HepG2 (cell line): ENCODE data around the gene OR1S1. TPM values are rescaled to one million over a fixed set of nuclear protein-coding genes. Genes with fewer than 3 reads are reported as not detected.
A peak's percentile ranks its signal among the peaks of the same experiment; 100 is the strongest.

ENCODE experiments used
- ATAC-seq: fragments of 200-7000 bp; cut with Tn5 transposase; 3 replicates; pipeline ENCODE4 v1.9.1; 2020; ENCODE audit warnings: mild to moderate bottlenecking, moderate library complexity
- BruUV-seq: library from RNA; stranded (reverse); fragments of 400-500 nt; replicated peaks from 2 replicates; lab custom pipeline; 2021; lab: Mats Ljungman, UMichigan
- CTCF ChIA-PET: fragments of 300-600 bp; formaldehyde crosslinking; extraction: SDS; loops from one replicate; lab custom pipeline; 2021; ENCODE audit warnings: low total read pairs, inconsistent platforms, low intra/inter-chr PET ratio; lab: Yijun Ruan, JAX
- POLR2A ChIA-PET: fragments of 350-600 bp; sonication (Branson Sonifier 250); formaldehyde crosslinking; loops from one replicate; lab custom pipeline; 2020; ENCODE audit warnings: antibody characterized with exemption, inconsistent platforms; lab: Yijun Ruan, JAX
- DNase-seq: peaks from one replicate; pipeline ENCODE4 v3.0.0-alpha.2; 2015; ENCODE audit warnings: low spot score
- FAIRE-seq: peaks from 3 replicates; lab custom pipeline; 2011; peaks lifted over from hg19 to GRCh38; lab: Jason Lieb, UNC
- H2AFZ ChIP-seq: one replicate; pipeline ENCODE4 v1.6.1; 2011; ENCODE audit warnings: low read length, inconsistent platforms
- H3K27ac ChIP-seq: fragments of 300-600 bp; 3 replicates; pipeline ENCODE4 v1.8.0; 2011; ENCODE audit warnings: mixed run types, mild to moderate bottlenecking, mixed read lengths, low read length, inconsistent platforms; ENCODE audit not compliant: insufficient read depth; ENCODE audit errors: extremely low read length
- H3K27me3 ChIP-seq, 2 experiments: fragments of 200-600 bp in 1 of 2; 2 replicates in 1 of 2; 3 replicates in 1 of 2; pipeline versions ENCODE4 v1.6.0 to v1.8.0; 2011; ENCODE audit warnings: low read length in 2 of 2, mild to moderate bottlenecking in 2 of 2, moderate library complexity in 2 of 2, inconsistent platforms in 1 of 2; ENCODE audit not compliant: insufficient read depth in 2 of 2, control insufficient read depth in 1 of 2
- H3K36me3 ChIP-seq, 2 experiments: fragments of 200-600 bp in 1 of 2; replicated peaks in 1 of 2; 2 replicates in 1 of 2; 3 replicates in 1 of 2; pipeline versions ENCODE4 v1.5.1 to v1.8.0; 2011; ENCODE audit warnings: low read length in 2 of 2, inconsistent platforms in 1 of 2; ENCODE audit not compliant: insufficient read depth in 2 of 2, control insufficient read depth in 1 of 2
- H3K4me1 ChIP-seq: 2 replicates; pipeline ENCODE4 v1.5.1; 2012; ENCODE audit warnings: low read length, inconsistent platforms; ENCODE audit not compliant: insufficient read depth
- H3K4me2 ChIP-seq: 2 replicates; pipeline ENCODE4 v1.6.0; 2011; ENCODE audit warnings: low read depth, low read length, inconsistent platforms
- H3K4me3 ChIP-seq, 3 experiments: fragments of 200-600 bp in 1 of 3; sonication (generic), shearing (Covaris generic) in 1 of 3; replicated peaks in 1 of 3; 2 replicates each; pipeline ENCODE4 v1.5.1; 2011 to 2016; ENCODE audit warnings: low read length in 3 of 3, inconsistent platforms in 2 of 3, low read depth in 2 of 3, mild to moderate bottlenecking in 2 of 3, control low read depth in 1 of 3, mixed read lengths in 1 of 3; ENCODE audit not compliant: insufficient read depth in 1 of 3
- H3K79me2 ChIP-seq: one replicate; pipeline ENCODE4 v1.6.1; 2011; ENCODE audit warnings: low read length, inconsistent platforms; ENCODE audit not compliant: insufficient read depth
- H3K9ac ChIP-seq: 2 replicates; pipeline ENCODE4 v1.6.0; 2011; ENCODE audit warnings: mild to moderate bottlenecking, low read depth, low read length, inconsistent platforms; ENCODE audit not compliant: insufficient read depth
- H3K9me3 ChIP-seq: 2 replicates; pipeline ENCODE4 v1.5.1; 2012; ENCODE audit warnings: mild to moderate bottlenecking, low read length
- H4K20me1 ChIP-seq: 2 replicates; pipeline ENCODE4 v1.6.0; 2011; ENCODE audit warnings: inconsistent platforms, mild to moderate bottlenecking, low read length, moderate library complexity; ENCODE audit not compliant: insufficient read depth
- LCORL ChIP-seq, 2 experiments: fragments of 450-650 bp in 1 of 2; sonication (generic) in 1 of 2; formaldehyde crosslinking in 1 of 2; IDR thresholded peaks; 2 replicates each; pipeline versions ENCODE4 v1.5.0 to v1.6.1; 2017 to 2020; ENCODE audit warnings: antibody characterized with exemption in 1 of 2, missing genetic modification reagents in 1 of 2
- RAD51 ChIP-seq: fragments of 450-650 bp; IDR thresholded peaks from 2 replicates; pipeline ENCODE4 v1.6.1; 2016; ENCODE audit warnings: borderline replicate concordance
- WGBS: methylation state at CpG from one replicate; pipeline ENCODE4 v1.1.6; 2017; ENCODE audit warnings: low lambda C conversion rate; 5-methylcytosine and 5-hydroxymethylcytosine counted together
- in situ Hi-C: cut with HindIII; loops from 2 replicates; pipeline ENCODE4 v1.10.0; 2017; ENCODE audit warnings: low pct_unique_long_range_greater_than_20kb; ENCODE audit not compliant: extremely low pct_ligation_motif_present
- intact Hi-C: fragments of 100-400 bp; cut with micrococcal nuclease; formaldehyde crosslinking; loops from one replicate; pipeline ENCODE4 v1.10.0; 2022; ENCODE audit not compliant: unreplicated experiment
- polyA plus RNA-seq, 8 experiments: library from polyadenylated mRNA; depleted of rRNA in 3 of 8; stranded (reverse) in 7 of 8; unstranded in 1 of 8; fragments of >200 nt; fragmentation: Illumina TruSeq in 4 of 8; extraction: Trizol in 4 of 8; gene quantifications; 2 replicates each; pipeline versions ENCODE4 v1.2.1 to v1.2.3, GENCODE V29; 2011 to 2016; ENCODE audit warnings: low read depth in 4 of 8, missing spikeins in 1 of 8, mixed read lengths in 1 of 8; ENCODE audit not compliant: insufficient read depth in 1 of 8
- total RNA-seq, 5 experiments: library from RNA; depleted of rRNA; stranded (reverse); fragments of >200 nt; fragmentation: Illumina TruSeq; extraction: Trizol; gene quantifications; 2 replicates each; pipeline ENCODE4 v1.2.3, GENCODE V29; 2016; ENCODE audit warnings: low read depth in 1 of 5

The OR1S1 gene
- total and polyA plus RNA-seq, 2 of the 13 experiments (the other 11 are each of a cell fraction or from before 2014, with no cell fraction given): not detected

DNA sequence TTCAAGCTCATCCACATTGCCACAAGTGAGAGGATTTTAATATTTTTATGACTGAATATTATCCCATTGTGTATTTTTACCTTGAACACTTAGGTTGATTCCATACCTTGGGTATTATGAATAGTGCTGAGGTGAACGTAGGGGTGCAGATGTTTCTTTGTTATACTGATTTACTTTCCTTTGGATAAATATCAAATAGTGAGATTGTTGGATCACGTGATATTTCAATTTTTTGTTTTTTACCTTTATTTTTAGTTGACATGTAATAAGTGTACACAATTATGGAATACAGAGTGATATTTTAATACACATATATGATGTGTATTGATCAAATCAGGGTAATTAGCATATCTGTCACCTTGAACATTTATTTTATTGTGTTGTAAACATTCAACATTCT, 47.5 kb downstream of the OR1S1 start:
- WGBS: 5% methylated on average over 2 of the region's 2 CpGs
- no TSS peak for BruUV-seq
- no peak overlapping the region for H3K9ac ChIP-seq
- ATAC-seq (no peak), FAIRE-seq (no peak), DNase-seq (no peak)
- ChIA-PET CTCF (no interaction called here), POLR2A (no interaction called here)
- H3K4me1 ChIP-seq: no peaks in the 10 kb centered on the region
- no peak overlapping the region for H3K4me3 ChIP-seq
- H3K9me3 ChIP-seq: 0 out of 2 replicates have a peak, but pooled peaks cover 3% of the 10 kb centered on the region
- no peak for TF ChIP-seq LCORL (IDR thresholded peaks at IDR 0.05)
- no peak for TF ChIP-seq LCORL (CRISPR knock-in tag; IDR thresholded peaks at IDR 0.05)
- TF ChIP-seq RAD51: peak; percentile 83
- no peak overlapping the region for H3K27ac ChIP-seq
- no peak overlapping the region for H3K4me2 ChIP-seq
- no peaks in the 10 kb centered on the region for H3K79me2 ChIP-seq
- H2AFZ ChIP-seq: no peak overlapping the region
- intact Hi-C loops: no loop called here
- H4K20me1 ChIP-seq: no peaks in the 10 kb centered on the region
- H3K27me3 ChIP-seq: peaks cover 0 to 4% of the 10 kb centered on the region in 2 experiments; a peak in 1 of 5 replicates
- H3K36me3 ChIP-seq: no peaks in the 10 kb centered on the region
- in situ Hi-C loops: no loop called here

Other genes starting within 250 kb of the OR1S1 start
- not detected in 2 replicates for gene OR9Q1, start 188.8 kb upstream of the OR1S1 start, total RNA-seq (2016; rRNA removed; fragmentation: Illumina TruSeq; extraction: Trizol)
- gene OR9Q1, start 188.8 kb upstream of the OR1S1 start, polyA plus RNA-seq (2011; rRNA removed): not detected in 2 replicates
- not detected in 2 replicates for gene OR6Q1, start 181.8 kb upstream of the OR1S1 start, total RNA-seq (2016; rRNA removed; fragmentation: Illumina TruSeq; extraction: Trizol)
- not detected in 2 replicates for gene OR6Q1, start 181.8 kb upstream of the OR1S1 start, polyA plus RNA-seq (2011; rRNA removed)
- gene OR9I1, start 87.2 kb upstream of the OR1S1 start, total RNA-seq (2016; rRNA removed; fragmentation: Illumina TruSeq; extraction: Trizol): not detected in 2 replicates
- gene OR9I1, start 87.2 kb upstream of the OR1S1 start, polyA plus RNA-seq (2011; rRNA removed): not detected in 2 replicates
- not detected in 2 replicates for gene OR9Q2, start 23.6 kb upstream of the OR1S1 start, total RNA-seq (2016; rRNA removed; fragmentation: Illumina TruSeq; extraction: Trizol)
- not detected in 2 replicates for gene OR9Q2, start 23.6 kb upstream of the OR1S1 start, polyA plus RNA-seq (2011; rRNA removed)
- gene OR1S2, start 8.6 kb upstream of the OR1S1 start, total RNA-seq (2016; rRNA removed; fragmentation: Illumina TruSeq; extraction: Trizol): not detected in 2 replicates
- not detected in 2 replicates for gene OR1S2, start 8.6 kb upstream of the OR1S1 start, polyA plus RNA-seq (2011; rRNA removed)
- gene OR10Q1, start 16.2 kb downstream of the OR1S1 start, total RNA-seq (2016; rRNA removed; fragmentation: Illumina TruSeq; extraction: Trizol): not detected in 2 replicates
- gene OR10Q1, start 16.2 kb downstream of the OR1S1 start, polyA plus RNA-seq (2011; rRNA removed): 0.12 and 0.13 TPM in 2 replicates
- gene OR10W1, start 55.5 kb downstream of the OR1S1 start, total RNA-seq (2016; rRNA removed; fragmentation: Illumina TruSeq; extraction: Trizol): not detected in 2 replicates
- not detected in 2 replicates for gene OR10W1, start 55.5 kb downstream of the OR1S1 start, polyA plus RNA-seq (2011; rRNA removed)
- not detected in 2 replicates for gene OR5B17, start 146.3 kb downstream of the OR1S1 start, total RNA-seq (2016; rRNA removed; fragmentation: Illumina TruSeq; extraction: Trizol)
- gene OR5B17, start 146.3 kb downstream of the OR1S1 start, polyA plus RNA-seq (2011; rRNA removed): not detected in 2 replicates
- not detected in 2 replicates for gene OR5B3, start 194.2 kb downstream of the OR1S1 start, total RNA-seq (2016; rRNA removed; fragmentation: Illumina TruSeq; extraction: Trizol)
- not detected in 2 replicates for gene OR5B3, start 194.2 kb downstream of the OR1S1 start, polyA plus RNA-seq (2011; rRNA removed)
- not detected in 2 replicates for gene OR5B2, start 215.4 kb downstream of the OR1S1 start, total RNA-seq (2016; rRNA removed; fragmentation: Illumina TruSeq; extraction: Trizol)
- not detected in 2 replicates for gene OR5B2, start 215.4 kb downstream of the OR1S1 start, polyA plus RNA-seq (2011; rRNA removed)
- not detected in 2 replicates for gene OR5B12, start 229.5 kb downstream of the OR1S1 start, total RNA-seq (2016; rRNA removed; fragmentation: Illumina TruSeq; extraction: Trizol)
- gene OR5B12, start 229.5 kb downstream of the OR1S1 start, polyA plus RNA-seq (2011; rRNA removed): 0.07 TPM in 1 of 2 replicates, not detected in the other